HT1080 (cell line): ENCODE data around the gene MCM3. TPM values are rescaled to one million over a fixed set of nuclear protein-coding genes. Genes with fewer than 3 reads are reported as not detected.

Experiments used
- DNase-seq: peaks from one replicate; pipeline ENCODE4 v3.0.0-alpha.2; 2015; ENCODE audit warnings: low read depth
- total RNA-seq: library from RNA; depleted of rRNA; stranded (reverse); fragments of >200 nt; shearing (Covaris generic); gene quantifications from 2 replicates; pipeline ENCODE4 v1.2.3, GENCODE V29; 2014

MCM3 gene
- total RNA-seq, 1 experiment from 2014 or later: 138 TPM

DNA sequence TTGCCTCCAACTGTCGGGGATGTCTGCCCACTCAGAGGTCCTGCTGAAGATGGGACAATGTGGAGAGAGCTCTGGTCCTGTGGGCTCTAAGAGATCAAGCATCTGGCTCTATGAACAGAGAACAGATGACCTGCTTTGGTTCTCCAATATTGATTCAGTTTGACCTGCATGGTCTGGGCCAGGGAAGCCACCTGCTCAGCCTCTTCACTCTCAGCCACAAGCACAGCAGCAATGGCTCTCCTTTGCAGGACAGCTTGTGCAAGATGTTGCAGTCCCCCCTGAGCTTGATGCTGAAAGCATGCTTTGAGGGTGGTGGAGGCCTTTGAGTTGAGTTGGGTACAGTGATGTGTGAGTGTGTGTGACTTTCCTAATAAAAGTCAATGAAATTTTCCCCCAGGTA lies 18.6 kb upstream of the MCM3 start:
- no peak for DNase-seq

GRCh38 chr6:52301326-52301725 lies 16.8 kb upstream of the MCM3 start:
- DNase-seq: no peak

DNA sequence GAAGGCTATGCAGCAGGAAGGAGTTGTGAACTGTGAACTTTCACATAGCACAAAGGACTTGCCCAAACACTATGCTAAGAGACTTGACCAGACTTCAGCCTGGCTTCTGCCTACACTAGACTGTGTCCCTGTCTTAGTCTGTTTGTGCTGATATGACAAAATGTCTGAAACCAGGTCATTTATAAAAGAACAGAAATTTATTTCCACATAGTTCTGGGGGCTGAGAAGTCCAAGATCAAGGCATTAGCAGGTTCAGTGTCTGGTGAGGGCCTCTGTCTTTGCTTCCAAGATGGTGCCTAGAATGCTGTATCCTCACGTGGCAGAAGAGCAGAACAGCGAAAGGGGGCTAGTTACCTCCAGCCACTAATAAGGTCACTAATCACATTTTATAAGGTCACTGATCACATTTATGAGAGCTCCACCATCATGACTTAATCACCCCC lies 16.0 kb upstream of the MCM3 start:
- no peak for DNase-seq

- no peak for DNase-seq
Measured at GRCh38 chr6:52299653-52300052, 15.1 kb upstream of the MCM3 start.

DNA sequence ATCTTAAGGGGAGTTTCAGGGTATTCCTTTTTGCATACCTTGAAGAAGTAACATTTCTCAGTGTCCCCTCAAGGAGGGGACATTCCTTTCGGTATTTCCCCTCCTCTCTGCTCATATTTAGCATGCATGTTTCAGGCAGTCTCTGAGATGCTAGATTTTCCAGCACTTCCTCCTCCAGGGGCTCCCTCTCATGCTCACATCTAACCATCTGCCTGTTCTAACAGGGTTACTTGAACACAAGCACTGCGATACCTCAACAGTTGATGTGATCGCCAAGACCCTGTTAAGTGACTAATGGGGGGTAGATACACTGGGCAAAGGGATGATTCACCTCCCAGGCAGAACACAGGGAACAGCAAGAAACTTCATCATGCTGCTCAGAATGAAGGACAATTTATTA lies 12.9 kb upstream of the MCM3 start:
- DNase-seq: no peak

DNA sequence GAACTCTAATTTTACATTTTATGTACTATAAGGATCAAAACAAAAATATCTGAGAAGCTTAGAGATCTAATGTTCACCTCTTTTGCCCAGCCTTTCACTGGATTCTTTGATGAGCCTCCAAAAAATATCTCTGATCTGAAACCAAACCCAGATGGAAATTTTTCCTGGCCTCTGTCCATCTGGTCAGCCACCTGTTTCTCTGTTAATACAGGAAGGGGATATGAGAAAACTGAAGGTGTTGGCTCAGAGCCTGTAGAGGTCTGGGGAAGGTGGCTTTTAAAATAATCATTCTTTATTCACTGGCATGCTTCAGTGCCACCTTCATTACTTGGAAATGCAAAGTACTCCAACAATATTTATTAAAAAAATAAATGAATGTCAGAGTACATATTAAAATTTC lies 8.5 kb upstream of the MCM3 start:
- DNase-seq: no peak

DNA sequence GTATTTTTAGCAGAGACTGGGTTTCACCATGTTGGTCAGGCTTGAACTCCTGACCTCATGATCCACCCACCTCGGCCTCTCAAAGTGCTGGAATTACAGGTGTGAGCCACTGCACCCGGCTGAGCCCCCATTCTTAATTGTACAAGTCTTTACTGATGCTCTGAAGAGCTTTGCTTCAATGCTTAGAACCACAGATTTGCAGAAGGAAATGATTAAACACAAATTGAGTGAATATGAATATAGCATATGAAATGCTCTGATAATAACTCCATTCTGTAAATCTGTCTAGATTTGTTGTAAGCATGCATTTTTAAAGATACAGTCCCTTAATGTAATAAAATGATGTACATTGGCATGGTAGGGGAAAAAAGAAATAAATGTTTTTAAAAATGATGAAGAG lies 4.3 kb upstream of the MCM3 start:
- DNase-seq: no peak

DNA sequence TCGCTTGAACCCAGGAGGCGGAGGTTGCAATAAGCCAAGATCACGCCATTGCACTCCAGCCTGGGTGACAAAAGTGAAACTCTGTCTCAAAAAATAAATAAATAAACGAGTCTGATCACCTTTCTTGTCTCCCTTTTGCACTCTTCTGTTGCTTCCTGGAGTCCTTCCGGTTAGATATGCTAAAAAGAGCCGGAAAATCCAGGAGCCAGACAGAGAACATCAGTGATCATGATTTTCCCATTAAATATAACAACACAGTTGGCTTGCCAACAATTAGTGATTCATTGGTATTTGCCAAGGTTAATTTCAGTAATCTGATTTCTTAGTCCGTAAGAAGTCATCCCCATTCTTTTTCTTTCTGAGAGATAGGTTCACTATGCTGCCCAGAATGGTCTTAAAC lies 3.7 kb upstream of the MCM3 start:
- DNase-seq: no peak

GRCh38 chr6:52286798-52287432 lies 2.4 kb upstream of the MCM3 start:
- DNase-seq: peak; percentile 72

- DNase-seq: no peak
Measured at GRCh38 chr6:52285177-52286068, 881 bp upstream of the MCM3 start.

DNA sequence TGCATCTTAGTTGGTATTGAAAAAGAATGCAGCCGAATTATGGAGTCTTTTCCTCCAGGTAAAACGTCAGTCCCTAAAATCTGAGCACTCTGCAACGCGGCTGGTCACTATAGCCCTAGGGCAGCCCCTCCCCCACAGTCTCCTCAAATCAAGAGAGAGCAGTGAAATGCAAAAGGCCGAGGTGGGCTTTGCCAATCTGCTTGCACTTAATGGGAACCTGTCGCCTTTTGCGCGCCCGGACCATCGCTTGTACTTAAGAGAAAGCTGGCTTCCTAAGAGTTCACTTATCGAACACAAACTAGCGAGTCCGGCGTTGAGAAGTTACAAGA lies 447 bp downstream of the MCM3 start:
- DNase-seq: peak; percentile 51

DNA sequence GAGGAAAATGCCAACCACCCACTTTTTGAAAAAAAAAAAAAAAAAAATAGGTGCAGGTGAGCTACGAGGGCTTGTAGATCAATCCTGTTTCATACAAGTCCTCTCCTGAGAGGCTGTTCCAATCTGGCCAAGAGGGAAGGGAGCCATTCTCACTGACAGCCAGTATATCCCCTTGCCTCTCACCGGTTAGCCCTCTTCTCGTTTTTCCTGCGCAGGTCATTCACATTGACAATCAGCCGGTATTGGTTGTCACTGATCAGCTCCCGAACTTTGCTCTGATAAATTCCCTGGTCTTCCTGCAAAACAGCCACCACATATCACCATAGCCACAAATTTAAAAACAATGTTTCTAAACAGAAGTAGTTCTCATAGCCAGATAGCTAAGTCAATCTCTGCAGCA lies 1.4 kb downstream of the MCM3 start:
- no peak for DNase-seq

DNA sequence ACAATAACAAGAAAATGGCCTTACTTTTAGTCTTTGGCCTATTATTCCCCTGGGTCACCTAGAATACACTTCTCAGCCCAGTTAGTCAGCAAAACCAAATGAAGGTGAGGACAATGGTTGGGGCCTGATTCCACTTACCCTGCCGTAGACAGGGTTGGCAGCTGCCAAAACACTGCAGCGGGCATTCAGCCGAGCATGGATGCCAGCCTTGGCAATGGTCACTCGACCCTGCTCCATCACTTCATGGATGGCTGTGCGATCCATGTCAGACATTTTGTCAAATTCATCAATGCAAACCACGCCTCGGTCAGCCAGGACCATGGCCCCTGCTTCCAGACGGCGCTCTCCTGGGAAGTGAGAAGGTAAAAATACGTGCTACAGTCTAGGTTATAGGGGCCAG lies 8.4 kb downstream of the MCM3 start:
- DNase-seq: no peak

DNA sequence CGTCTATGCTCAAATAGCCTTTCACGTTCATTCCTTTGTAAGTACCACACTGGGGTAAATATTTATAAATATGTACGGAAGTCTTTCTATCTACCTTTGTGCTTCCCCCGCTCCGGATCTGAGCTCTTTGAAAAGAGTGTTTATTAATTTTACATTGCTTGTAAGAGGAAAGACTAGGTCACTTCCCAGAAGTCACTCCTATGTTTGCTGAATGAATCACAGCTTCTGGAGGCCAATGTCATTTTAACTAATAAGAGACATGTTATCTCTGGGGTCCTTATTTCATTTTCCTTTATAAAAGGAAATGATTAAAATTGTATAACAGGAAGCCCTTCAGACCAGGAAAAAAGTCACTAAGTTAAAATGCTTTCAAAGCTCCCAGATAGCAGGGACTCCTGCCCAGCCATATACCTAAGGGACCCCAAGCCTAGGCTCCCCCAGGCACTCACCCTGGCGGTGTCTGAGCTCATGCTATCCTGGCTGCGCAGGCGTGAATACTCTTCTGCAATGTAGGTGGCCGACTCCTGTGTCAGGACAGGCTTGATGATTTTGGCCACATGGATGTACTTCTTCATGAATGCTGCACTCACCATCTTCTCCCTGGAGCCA lies 12.6 kb downstream of the MCM3 start:
- DNase-seq: no peak

DNA sequence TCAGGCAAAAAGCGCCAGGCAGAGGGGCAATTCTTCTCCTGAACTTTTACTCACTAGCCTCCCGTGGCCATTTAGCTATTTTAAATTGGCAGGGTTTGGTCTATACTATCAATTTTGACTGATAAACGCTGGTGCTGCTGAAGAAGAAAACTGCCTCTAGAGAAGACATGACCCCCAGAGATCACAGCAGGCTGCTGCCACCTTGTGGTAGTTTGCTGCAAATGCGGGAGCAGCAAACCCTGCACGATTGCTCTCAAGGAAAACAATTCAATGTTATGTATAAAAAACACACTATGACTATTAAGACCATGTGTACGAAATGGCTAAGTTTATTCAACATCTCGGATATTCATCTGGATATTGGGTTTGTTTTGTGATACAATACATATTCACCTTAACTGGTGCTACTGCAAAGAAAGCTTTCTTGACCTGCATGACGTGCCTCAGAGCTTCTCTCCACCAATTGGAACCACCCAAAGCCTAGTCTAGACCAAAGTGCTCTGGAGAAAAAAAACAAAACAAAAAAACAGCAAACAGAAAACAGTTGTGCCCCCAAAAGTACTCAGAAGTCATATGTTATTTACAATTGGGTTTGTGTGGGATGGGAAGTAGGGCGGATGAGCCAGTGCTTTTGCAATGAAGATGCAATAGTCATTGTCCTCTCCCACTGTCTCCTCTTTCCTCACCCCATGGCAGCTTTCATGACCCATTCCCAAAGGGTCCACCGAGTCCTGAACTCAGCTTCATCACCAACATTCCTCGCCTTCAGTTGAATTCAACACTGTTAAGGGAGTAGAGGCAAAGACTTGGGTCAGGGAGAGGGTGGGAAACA lies 20.6 kb downstream of the MCM3 start:
- DNase-seq: peak; percentile 66

- no peak for DNase-seq
Measured at GRCh38 chr6:52262620-52263344, 21.8 kb downstream of the MCM3 start.

- DNase-seq: no peak
Measured at GRCh38 chr6:52261229-52261628, 23.3 kb downstream of the MCM3 start.

DNA sequence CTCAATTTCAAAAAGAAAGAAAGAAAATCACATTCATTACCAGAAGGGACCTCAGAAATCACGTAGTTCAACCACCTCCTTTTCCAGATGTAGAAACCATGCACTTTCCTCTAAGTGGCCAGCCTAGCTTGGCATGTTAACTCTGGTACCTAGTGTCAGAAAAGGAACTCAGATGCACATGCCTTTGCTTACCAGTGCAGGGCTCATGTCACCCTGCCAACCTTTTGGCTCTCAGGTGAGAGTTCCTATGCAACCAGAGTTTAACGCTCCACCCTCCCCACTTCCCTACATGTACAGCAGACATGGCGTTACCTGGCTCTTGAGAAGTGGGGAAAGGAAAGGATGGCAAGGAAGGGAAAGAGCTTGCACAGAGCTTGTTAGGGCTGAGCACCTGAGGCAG lies 23.9 kb downstream of the MCM3 start:
- DNase-seq: no peak

- no peak for DNase-seq
Measured at GRCh38 chr6:52255434-52255833, 29.1 kb downstream of the MCM3 start.

- DNase-seq: no peak
Measured at GRCh38 chr6:52254731-52255378, 29.7 kb downstream of the MCM3 start.

GRCh38 chr6:52253494-52253893 lies 31.0 kb downstream of the MCM3 start:
- DNase-seq: peak; percentile 27
